HG03457 (cell line): ENCODE measurements around the gene TNPO3.

Experiments used
- ATAC-seq: cut with Tn5 transposase; IDR thresholded peaks from one replicate; pipeline ENCODE4 v1.9.1; 2021; ENCODE audit warnings: moderate number of reproducible peaks; ENCODE audit not compliant: unreplicated experiment

The TNPO3 gene

DNA sequence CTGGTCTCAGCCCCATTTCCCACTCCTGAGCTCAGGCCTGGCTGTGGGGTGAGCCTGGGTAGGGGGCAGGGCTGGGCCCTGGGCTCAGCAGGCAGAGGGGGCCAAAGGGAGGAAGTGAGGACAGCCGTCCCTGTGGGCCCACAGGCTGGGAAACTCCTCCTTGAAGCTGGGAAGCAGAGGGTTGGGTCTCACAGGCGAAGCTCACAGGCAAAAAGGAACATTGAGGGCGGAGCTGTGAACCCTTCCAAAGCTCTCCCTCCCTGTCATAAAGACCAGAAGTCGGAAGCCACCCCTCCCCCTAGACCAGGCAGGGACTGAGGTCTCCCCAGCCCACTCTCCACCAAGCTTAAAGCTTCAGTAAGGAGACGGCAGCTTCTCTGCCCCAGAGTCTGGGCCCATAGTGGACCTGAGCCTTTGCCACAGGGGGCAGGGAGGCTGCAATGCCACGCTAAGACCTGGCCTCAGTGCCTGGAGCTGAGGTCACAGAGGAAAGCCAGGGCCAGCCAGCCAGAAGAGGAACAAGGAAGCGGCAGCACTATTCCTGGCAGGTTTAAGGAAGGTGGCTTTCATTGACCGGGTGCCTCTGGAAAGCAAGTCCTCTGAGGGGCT is 143.4 kb downstream of the TNPO3 start:
- no peak for ATAC-seq

DNA sequence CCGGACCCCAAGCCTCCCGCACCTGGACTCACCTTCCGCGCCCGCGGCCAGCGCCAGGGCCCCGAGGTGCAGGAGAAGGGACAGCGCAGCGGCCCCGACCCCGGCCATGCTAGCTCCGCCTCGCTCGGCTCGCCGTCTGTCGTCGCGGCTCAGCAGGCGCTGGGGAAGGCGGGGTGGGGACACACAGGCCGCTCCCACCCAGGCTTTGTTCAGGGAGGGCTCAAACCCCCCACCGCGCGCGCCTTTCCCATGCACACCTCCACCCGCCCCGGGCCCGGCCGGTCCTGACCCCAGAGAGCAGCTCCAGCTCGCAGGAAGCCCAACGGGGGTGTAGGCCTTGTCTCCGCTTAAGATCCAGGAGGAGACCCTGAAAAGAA is 144.4 kb downstream of the TNPO3 start, which contains the start of gene KCP:
TSS of gene KCP (minus strand) at position 141 of the 377 bp plus-strand sequence. CDS start at position 108, 33 bp downstream.
- no peak for ATAC-seq

DNA sequence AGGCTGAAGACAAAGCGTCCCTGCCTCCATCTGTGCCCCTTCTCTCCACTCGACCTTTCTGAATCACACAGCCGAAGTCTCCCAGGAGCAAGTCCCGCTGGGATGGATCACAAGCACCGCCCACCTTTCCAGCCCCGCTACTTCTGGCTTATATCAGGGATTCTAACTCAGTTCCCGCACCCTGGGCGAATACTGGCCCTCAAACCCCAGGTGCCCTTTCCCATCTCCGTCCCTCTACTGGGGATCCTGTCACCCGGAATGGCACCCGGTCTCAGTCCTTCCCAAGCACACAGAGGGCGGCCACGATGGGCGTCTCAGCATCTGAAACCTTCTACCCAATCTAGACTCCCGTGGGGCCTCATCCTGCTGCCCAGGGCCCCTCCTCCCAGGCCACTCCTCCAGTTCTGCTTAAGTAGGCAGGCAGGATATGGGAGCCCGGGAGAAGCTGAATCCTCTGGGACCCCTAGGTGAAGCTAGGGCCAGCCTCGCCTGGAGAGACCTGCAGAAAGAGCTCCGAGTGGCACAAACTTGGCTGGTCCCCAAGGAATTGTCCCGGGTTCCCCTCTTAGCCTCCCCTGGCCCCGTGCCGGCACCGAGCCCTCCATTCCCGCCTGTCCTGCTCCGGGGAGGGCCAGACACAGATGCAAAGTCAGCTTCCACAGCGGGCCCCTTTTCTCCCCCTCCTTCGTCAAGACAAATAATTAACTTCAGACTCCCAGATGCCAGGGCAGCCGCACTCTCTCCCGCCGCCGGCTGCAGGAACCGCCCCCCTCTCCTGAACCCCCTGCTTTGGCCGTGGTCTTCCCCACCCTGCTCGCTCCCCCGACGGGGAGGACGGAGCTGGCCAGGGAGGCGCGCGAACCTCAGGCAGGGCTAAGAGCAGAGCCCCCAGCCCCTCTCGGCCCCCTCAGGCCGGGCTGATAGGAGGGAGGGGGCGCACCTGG is 145.0 kb downstream of the TNPO3 start:
- no peak for ATAC-seq

DNA sequence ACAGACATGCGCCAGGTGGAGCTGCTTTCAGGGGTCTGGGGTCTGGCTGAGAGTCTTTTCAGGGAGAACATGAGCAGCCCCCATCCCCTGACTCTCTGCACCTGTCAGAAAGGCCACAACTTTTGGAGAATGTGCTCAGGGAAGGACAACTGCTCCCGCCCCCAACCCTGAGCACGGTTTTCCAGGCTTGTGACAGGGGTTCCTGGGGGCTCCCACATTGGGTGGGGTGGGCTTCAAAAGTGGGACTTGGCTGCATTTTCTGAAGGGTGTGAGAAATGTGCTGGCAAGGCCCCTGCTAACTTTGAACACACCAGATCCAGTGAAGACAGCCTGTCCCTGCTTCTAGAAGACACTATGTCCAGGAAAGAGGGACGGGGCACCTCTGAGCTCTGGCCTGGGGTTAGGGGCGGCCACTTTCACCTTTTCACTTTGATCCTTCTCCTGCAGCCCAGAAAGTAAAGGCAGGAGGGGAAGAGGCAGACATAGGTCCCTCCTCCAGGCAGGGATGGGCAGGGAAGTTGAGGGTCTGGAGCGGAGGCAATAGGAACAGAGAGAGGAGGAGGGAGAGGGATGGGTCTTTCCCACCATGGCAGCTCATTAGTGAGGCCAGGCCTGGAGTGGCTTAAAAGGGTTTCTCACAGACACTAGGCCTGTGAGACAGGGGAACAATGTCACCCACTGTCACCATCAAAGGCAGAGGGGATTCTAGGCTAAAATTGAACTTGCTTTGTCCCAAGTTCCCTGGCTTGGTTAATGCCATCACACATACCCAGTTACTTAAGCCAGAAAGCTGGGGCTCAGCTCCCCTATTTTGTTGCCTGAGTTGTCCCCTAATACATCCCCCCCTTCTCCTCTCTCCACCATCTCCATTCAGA is 145.9 kb downstream of the TNPO3 start:
- no peak for ATAC-seq

- ATAC-seq = no peak
Measured at GRCh38 chr7:128906766-128907559, 147.9 kb downstream of the TNPO3 start.

DNA sequence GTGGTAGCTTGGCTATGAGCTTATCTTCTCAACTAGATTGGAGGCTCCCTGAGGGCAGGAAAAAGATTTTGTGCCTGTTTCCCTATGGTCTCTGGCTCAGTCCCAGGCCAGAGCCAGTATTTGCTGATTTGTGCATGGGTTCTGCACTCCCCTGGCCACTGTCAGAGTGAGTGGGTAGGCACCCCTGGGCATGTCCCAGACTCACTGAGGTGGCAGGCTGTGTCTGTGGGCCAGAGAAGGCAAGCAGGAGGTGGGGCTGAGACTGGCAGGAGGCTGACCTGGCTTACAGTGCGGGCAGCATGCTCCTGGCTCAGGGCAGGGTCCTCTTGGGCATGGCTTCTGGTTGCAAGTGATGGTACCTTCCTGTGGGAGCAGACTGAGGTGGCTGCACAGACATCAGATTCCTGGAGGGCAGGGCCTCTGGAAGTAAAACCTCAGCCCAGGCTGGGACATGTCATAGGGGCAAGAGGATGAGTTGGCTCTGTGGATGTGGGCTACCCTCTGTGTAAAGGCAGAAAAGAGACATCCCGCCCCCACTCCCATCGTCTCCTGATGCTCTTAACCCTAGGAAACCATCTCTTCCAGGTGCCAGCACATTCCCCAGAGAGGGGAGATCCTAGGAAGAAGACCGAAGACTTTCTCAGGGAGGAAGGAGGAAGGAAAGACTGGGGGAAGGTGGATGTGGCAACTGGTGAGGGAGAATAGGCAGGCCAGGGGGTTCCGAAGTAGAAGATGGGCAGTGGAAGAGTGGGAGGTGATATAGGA is 148.7 kb downstream of the TNPO3 start:
- no peak for ATAC-seq

DNA sequence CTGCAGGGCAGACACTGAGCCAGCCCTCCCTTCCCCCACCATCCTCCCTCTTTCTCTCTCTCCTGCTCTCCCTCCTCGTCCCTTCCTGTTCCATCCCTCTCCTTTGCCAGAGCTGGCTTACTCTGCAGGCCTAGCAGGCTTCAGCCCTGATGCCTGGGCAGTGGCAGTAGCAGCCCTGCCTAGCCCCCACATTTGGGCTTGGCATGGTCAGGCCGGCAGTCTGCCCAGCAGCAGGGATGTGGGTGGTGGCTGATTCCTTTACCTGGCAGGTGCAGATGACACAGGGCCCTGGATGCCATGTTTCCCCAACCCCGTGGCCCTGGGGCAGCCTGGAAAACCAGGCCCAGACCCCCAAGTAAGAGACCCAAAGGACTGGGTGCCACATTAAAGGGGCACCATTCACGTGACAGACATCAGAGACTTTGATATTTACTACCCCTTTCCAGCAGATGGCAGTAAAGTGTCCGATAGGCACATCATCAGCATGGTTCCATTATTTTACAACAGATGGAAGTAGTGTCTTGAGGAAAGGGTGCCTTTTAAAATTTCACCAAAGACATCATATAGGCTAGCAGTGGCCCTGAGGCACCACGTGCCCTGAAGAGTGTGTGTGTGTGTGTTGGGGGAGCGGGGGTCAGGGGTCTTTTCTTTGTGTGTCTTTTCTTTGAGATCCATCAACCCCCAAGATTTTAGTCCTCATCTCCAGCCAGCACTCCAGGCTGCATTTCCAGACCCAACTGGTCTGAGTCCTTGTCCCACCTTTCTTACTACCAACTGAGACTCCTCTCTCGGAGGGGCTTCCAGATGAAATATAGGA is 150.3 kb downstream of the TNPO3 start:
- ATAC-seq = no peak
